ENCODE data around the gene MRFAP1L1.
"Not testable (repeated sequence)": the region's sequence is repeated elsewhere in the genome, so short reads cannot be mapped to it uniquely, and the experiment has no call there.

The MRFAP1L1 gene

DNA sequence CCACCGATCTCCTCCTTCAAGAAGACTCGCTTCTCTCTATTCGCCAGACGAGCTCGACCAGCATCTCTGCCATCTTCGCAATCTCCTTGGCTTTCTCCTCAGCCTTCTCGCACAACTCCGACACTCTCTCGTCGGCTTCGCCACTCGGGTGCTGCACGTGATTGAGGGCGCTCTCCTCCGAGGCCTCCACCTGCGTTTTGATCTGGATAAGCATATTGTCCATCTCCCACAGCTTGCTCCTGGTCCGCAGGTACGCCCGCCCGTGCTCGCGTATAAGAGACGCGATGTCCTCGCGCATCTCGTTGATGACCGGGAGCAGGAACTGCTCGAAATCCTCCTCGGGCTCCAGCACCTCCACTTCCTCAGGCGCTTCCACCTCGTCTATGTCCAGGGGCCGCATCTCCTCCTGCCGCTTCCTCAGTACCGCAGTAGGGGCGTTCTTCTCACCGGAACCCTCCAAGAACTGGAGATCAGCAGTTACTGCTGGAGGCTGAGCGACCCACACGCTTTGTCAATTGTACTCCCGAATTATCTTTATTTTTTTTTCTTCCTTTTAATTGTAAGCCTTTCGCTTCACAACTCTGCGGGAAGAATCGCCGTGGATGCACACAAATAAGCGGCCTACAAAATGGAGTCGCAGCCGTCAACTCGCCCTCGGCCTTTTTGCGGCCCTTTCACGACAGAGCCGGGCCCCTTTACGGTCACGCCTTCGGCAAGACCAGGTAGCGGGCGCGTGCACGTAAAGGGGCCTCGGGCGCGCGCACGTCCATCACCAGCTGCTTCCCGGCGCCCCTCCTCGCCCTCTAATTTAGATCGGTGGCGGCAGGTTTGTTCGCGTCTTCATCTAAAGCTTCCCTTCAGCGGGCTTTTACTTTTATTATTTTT lies at the start of gene MRFAP1L1:
TSS of gene MRFAP1L1 (minus strand) at position 636 of the 885 bp plus-strand sequence. CDS start at position 400, 236 bp downstream.
- peak; percentile 95 for DNase-seq

DNA sequence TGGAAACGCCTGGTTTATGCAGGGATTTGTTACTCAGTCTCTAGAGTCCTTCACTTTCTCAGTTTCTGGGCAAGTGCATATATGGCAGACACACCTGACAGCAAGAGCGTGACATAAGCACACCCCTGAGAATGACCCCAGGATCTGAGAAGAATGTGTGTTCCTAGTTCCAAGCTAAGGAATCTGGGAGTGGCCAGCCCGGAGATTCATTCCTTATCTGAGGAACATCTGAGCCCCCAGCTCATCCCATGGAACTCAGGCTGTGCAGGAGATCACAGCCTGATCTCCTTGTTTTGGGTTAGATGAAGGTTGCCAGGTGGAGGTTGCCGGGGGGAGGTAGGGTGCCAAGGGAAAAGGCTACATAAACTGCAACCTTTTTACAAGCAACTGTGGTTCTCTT lies 49.1 kb upstream of the MRFAP1L1 start:
- no peak for DNase-seq

DNA sequence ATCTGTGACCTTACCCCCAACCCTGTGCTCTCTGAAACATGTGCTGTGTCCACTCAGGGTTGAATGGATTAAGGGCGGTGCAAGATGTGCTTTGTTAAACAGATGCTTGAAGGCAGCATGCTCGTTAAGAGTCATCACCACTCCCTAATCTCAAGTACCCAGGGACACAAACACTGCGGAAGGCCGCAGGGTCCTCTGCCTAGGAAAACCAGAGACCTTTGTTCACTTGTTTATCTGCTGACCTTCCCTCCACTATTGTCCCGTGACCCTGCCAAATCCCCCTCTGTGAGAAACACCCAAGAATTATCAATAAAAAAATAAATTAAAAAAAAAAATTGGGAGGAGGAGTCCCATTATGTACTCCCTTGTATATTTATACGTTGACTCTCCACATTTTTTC lies 46.7 kb upstream of the MRFAP1L1 start:
- not testable (repeated sequence) for DNase-seq

DNA sequence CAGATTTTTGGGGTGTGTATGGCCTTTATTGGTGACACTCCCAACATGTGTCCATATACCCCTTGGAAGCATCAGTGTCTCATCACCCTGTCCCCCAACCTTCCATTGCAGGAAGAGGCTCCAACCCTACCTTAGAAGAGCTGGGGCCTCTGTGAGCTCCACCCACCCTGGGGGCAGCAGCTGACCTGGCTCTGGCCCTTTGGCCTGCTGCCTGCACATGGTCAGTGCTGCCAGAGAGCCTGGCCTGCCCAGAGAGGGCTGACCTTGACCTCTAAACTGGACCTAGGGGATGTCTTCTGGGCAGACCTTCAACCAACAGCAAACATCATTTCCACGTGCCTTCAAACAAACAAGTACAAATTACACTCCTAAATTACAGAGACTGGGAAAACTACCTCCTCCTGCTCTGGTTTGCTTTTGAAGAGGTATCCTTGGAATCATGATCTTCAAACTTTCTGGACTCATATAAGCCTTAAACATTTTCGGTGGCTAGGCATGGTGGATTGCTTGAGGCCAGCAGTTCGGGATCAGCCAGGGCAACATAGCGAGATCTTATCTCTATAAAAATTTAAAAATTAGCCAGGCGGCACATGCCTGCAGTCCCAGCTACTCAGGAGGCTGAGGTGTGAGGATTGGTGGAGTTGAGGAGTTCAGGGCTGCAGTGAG lies 45.6 kb upstream of the MRFAP1L1 start:
- no peak for DNase-seq

DNA sequence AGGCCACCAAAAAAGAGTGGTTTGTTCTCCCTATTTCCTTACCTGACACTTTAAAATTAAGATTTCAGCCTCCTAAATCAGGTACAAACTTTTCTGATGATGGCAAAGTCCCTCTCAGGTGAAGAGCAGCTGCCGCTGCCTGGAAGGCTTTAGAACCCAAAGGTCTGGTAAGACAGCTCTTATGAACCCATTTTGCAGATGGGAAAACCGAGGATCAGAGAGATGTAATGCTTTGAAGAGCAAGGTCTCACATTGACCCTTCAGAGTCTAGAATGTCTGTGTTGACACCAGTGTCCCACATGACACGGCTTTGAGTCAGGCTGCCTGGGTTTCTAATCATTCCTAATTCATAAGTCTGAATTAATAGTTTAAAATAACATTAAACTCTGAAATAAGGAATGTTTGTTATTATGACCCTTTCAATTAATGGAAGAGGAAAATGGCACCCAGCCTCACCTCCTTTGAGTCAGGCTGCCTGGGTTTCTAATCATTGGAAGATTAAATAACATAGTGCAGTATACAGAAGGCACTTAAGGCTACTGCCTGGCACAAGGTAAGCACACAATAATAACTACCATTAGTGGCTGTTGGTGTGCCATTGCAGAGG lies 44.9 kb upstream of the MRFAP1L1 start:
- DNase-seq, result no peak

DNA sequence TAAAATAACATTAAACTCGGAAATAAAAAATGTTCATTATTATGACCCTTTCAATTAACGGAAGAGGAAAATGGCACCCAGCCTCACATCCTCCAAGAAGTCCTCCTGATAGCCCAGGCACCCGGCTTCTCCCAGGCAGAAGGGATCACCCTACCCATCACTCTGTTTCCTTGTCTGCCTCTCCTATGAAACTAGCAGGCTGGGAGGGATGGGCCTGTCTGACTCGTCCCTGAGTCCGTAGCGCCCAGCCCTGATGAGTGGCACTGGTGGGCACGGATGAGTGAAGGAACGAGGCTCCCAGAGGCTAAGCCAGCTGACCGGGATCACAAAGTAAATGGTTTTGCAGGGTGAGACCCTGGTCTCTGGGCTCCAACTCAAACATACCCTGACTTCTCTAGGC lies 44.2 kb upstream of the MRFAP1L1 start:
- DNase-seq, result no peak

DNA sequence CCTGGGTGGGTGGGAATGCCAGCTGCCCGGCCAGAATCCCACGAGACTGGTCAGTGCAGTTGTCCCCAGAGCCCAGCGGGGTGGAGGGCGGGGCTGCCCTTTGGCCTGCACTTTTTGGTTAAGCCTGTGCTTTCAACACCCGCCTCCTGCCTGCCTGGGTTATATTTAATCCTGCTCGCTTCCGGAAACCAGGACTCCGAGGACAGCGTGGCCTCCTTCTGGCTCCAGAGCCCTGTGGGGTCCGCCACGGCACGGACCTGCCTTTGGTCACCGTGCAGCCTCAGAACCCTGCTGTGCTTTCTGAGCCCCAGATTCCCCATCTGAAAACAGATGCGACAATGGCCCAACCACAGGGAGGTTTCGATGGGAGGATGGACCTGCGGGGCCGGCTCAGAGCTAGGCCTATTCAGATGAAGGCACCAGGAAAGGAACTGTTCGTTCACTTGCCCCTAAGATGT lies 43.5 kb upstream of the MRFAP1L1 start:
- DNase-seq, result no peak

DNA sequence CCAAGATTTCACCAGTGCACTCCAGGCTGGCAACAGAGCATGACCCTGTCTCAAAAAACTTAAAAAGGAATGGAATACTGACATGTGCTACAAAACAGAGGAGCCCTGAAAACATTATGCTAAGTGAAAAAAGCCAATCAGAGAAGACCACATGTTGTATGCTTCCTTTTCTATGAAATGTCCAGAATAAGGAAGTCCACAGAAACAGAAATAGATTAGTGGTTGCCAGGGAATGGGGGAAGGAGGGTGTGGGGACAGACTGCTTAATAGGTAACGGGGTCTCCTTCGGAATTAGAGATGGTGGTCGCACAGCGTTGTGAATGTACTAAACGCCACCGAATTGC lies 42.8 kb upstream of the MRFAP1L1 start:
- no peak for DNase-seq

DNA sequence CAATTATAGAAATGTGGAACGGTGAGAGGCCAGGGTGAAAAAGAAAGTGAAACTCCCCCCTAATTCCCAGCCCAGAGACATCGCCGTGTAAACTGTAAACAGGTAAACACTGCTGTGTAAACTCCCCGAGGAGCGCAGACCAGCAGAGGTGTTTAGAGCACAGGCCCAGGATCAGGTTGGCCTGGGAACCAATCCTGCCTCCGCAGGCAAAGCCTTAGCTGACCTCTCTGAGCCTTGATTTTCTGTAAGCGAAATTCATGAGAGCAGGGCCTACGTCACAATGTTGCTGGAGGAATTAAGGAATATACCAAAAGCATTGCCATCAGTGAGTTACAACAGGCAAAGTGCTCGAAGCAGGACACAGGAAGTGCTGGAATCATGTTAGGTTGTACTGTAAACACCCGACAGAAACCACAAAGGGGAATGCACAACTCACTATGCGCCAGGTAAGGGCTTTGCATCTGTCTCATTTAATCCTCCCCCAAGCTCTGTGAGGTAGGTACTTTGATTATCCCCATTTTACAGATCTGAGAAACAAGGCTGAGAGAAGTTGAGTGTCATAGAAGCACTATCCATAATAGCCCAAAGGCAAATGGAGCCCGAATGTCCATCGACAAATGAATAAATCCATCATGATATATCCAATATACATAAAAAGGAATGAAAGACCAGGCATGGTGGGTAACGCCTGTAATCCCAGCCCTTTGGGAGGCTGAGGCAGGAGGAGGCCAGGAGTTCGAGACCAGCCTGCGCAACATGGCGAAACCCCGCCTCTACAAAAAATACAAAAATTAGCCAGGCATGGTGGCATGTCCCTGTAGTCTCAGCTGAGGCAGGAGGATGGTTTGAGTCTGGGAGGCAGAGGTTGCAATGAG lies 42.2 kb upstream of the MRFAP1L1 start:
- no peak for DNase-seq

DNA sequence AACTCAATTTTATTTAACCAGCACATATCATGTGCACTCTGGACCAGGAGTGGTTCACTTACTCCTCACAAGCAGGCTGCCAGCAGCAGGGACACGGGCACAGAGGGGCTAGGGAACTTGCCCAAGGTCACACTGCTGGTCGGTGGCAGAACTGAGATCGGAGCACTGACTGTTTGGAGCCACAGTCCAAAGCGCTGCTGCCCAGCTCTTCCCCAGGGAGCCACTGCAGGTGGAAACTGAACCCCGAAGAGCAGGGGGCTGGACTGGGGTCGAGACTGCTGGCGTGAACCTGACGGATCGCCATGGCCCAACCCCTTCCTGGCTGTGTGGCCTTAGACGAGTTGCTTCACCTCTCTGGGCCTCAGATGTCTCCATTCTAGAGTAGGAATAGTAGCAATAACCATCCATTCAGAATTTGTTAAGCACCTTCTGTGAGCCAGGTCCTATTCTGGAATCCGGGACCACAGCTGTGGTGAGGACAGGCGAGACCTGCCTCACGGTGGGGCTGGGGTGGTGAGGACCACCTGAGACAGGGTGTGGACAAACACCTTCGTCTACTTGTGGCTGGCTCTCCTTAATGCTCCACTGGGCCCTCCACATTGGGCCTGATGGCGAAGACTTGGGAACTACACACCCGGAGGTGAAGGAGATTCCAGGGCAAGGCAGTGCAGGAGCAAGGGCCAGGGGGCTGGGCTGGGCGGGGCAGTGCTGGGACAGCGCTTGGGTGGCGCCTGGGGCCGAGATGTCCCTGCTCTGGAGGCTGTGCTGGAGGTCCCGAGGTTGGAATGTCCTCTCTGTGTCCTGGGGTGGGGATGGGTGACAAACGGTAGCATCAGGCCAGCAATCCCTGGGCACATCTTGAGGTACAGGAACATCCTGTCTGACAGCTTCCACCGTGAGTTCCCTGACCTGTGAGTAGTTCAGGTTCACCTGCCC lies 40.9 kb upstream of the MRFAP1L1 start:
- DNase-seq, result no peak

DNA sequence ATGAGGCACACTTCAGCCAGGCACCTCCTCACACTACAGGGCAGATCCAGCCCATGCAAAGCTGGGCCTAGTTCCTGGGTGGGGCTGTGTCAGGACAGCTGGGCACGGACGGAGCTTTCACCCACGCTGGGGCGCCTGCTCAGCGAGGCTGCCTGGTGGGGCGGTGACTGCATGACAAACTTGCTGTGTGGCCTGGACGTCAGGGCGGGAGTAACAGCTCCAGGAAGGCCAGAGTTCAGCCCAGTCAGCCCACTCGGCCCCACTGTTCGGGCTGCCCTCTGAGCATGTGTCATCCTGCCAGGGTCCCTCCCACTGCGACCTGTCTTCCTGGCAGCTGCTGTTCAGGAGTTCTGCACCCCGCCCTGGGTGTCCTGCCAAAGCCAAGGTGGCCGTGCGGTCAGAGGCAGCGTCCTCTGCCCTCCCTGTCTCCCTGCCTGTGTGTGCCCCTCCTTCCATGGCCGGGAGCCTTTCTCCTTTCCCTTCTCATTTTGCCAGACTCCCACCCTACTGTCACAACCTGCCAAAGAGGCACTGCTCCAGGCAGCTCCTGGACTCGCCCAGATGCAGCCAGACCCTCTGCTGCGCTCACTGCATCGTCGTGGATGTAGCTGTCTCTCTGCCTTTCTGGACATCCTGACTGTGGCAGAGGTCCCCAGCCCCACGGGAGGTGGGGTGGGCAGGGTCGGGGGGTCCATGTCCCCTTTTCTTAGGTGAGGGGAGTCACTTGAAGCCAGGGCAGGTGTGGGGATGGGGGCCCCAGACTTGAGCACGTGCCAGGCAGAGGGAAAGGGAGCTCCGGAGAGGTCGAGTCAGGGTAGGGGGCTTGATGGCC lies 39.9 kb upstream of the MRFAP1L1 start:
- DNase-seq, result peak; percentile 52

DNA sequence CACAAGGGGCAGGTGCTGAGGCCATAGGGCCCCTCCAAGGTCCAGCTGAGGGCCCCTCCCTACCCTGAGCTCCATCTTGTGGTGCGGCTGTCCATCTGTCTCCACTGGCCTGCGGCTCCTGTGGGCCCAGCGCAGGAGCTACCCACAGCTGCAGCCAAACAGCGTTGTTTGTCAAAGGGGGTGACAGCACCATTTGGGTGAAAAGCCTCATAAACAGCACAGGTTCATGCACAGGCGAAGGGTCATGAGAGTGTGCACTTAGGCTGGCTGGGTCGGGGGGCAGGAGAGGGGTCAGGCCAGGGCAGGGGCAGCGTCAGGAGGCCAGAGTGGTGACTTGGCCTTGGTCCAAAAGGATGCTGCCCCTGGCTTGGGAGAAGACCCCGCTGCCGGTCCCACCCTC lies 38.6 kb upstream of the MRFAP1L1 start:
- no peak for DNase-seq

DNA sequence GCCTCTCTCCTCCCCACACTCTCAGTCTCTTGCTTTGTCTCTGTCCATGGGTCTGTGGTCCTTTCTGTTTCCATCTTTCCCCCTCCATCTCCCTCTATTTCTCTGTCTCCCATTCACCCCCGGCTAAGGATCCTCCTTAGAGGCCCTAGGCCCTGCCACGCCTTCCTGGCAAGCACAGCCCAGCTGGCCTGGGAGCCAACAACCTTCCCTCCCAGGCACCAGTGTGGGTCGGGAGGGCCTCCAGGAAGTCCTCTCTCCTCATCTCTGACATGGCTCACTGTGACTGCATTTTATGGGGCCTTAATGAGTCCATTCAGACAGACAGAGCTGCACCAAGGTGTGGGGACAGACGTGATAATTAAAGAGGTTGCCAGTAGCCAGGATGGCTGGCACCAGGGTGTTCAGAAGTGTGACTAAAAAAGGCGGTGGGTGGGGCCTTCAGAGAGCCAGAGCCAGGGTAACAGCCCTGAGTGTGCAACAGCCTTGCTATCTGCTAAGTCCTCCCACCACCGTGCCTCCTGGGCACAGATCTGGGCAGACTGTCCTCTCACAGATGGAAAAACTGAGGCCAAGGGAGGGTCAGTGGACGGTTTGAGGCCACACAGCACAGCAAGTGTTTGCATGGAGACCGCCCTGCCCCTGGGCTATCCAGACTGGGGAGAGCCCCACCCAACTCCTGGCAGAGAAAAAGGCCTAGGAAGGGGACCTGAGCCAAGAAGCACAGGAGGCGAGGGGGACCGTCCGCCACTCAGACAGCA lies 37.8 kb upstream of the MRFAP1L1 start:
- DNase-seq, result no peak

DNA sequence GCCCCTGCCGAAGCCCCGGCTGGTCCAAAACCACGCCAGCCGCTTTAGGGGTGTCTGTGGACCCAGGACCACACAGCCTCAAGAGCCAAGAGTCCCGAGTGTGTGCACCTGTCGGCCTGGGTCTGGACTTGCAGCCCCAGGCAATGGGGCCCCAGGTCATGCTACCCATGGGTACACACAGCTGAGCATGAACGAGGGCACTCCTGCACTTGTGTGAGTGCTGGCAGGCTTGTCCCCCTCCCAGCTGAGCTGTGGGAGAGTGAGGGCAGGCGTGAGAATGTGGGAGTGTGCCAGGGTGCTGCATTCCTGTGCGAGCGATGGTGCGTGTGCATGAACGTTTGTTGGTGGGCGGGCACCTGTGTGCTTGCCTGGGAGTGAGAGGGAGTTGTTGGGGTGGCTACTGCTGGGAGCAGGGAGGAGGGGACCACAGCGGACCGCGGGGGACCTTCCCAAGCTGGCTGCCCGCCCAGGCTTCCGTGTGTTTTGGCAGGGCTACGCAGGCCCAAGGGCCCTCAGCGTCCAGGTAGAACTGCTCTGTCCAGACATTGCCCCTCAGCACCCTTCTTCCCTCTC lies 37.1 kb upstream of the MRFAP1L1 start:
- DNase-seq, result no peak

DNA sequence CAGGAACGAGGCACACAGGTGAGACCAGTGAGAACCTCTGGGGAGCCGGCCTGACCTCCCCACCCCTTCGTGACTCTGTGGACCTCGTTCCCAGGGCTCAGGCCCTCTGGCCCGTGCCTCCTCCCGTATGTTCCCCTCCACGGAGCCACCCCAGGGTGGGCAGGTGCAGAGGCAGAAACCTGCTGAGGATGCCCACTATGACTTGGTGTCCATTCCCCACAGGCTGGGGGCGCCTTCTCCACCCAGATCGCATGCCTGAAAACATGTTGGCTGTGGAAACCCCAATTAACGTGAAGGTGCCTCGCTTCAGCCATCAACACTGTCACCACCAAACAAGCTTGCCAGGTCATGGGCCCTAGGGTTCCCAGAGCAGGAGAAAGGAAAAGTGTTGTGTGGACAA lies 33.3 kb upstream of the MRFAP1L1 start:
- DNase-seq, result no peak

DNA sequence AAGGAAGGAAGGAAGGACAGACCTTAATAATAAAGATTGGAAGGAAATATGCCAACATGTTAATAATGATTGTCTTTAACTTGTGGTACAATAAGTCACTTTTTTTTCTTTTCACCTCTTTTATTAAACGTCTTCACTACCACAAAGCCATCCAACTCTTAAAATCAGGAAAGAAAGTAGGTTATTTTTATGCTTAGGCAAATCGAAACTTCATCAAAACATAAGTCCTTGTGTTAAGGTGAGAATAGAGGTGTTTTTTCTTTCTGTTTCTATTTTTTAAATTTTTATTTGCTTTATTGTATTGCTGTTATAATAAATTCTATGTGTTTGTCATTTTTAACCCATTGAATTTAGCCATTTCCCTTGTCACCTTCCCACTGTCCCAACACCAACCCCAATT lies 32.8 kb upstream of the MRFAP1L1 start:
- DNase-seq, result no peak

DNA sequence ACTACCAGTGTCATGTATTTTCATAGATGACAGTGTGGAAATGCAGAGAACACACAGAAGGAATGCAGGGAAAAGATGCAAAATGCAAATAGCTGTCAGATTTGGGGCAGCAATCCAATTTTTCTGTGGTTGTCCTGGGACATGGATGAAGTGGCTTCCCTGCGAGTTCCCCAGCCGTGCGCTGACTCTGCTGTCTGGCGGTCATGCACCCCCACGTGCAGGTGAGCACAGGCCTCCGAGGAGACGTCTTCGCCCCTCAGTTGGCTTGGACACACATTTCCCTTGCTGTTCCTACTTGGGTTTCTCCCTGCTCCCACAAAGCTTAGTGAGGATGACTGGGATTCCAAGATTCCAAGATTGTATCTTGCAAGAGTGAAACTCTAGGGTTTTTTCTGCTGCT lies 30.7 kb upstream of the MRFAP1L1 start:
- DNase-seq, result no peak

DNA sequence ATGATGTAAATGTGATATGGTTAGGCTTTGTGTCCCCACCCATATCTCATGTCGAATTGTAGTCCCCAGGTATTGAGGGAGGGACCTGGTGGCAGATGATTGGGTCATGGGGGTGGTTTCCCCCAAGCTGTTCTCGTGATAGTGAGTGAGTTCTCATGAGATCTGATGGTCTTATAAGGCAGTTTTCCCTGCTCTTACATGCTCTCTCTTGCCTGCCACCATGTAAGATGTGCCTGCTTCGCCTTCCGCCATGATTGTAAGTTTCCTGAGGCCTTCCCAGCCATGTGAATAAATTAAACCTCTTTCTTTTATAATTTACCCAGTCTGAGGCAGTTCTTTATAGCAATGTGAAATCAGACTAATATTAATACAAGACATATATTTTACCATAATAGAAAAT lies 30.3 kb upstream of the MRFAP1L1 start:
- DNase-seq, result no peak

DNA sequence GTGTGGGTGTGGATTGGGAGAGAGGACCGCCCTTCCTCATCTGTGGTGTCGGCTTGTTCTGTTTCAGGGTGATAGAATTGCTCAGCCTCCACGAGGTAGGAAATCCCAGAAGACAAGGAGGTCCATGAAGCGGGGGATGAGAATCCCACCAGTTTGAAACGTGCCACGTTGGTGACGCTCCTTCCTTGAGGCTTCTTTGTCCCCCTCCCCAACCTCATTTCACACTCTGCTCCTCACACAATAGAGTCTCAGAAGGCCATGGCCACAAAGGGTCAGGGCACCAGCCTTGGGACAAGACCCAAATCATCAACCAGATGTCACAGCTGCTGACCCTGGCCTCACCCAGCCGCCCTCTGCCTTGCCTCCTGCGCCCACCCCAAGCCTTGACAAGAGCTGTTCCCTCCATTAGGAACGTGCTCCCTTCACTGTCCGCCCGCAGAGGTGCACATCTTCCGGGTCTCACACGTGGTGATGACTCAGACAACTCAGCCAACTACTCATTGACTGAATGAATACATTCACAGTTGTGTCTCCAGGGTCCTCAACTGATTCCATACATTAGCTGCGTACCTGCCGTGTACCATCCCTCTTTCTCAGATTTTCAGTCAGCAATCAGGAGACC lies 24.6 kb upstream of the MRFAP1L1 start:
- no peak for DNase-seq

Data from EL (cell line).